BE2C (cell line): ENCODE results near the gene CYP2C18. TPM values are rescaled to one million over a fixed set of nuclear protein-coding genes. Genes with fewer than 3 reads are reported as not detected.
"Not testable (repeated sequence)": the region's sequence is repeated elsewhere in the genome, so short reads cannot be mapped to it uniquely, and the experiment has no call there.

ENCODE experiments used
- DNase-seq: peaks from one replicate; pipeline ENCODE4 v3.0.0-alpha.2; 2020
- H3K27me3 ChIP-seq: fragments of 250-450 bp; sonication (Bioruptor Pico); 2 replicates; pipeline ENCODE4 v1.5.1; 2020; ENCODE audit warnings: mild to moderate bottlenecking
- H3K36me3 ChIP-seq: fragments of 250-450 bp; sonication (Bioruptor Pico); 2 replicates; pipeline ENCODE4 v1.5.1; 2020; ENCODE audit warnings: mild to moderate bottlenecking
- H3K4me1 ChIP-seq: fragments of 250-450 bp; sonication (Bioruptor Pico); 2 replicates; pipeline ENCODE4 v1.5.1; 2020
- H3K4me3 ChIP-seq: 2 replicates; pipeline ENCODE4 v1.5.1; 2011; ENCODE audit warnings: low read depth, low read length
- H3K9me3 ChIP-seq: fragments of 250-450 bp; sonication (Bioruptor Pico); 2 replicates; pipeline ENCODE4 v1.5.1; 2020
- CTCF ChIP-seq: IDR thresholded peaks from 2 replicates; pipeline ENCODE4 v1.5.1; 2012; ENCODE audit warnings: mild to moderate bottlenecking, low read depth, low read length
- polyA plus RNA-seq: library from polyadenylated mRNA; unstranded; fragments of >200 nt; gene quantifications from one replicate; pipeline ENCODE4 v1.2.1, GENCODE V29; 2012; ENCODE audit warnings: low read depth, missing spikeins; ENCODE audit not compliant: insufficient read length, insufficient read depth

Gene CYP2C18
- polyA plus RNA-seq = not detected

- no peak for TF ChIP-seq CTCF
- DNase-seq = no peak
- no peaks in the 10 kb centered on the region for H3K36me3 ChIP-seq
- H3K4me1 ChIP-seq = no peaks in the 10 kb centered on the region
- H3K9me3 ChIP-seq = no peaks in the 10 kb centered on the region
- H3K27me3 ChIP-seq = no peaks in the 10 kb centered on the region
- no peak within 1 kb of the TSS for H3K4me3 ChIP-seq
Observed at GRCh38 chr10:94683214-94684054, at the start of gene CYP2C18. CYP2C18 (plus strand) TSS chr10:94683729; CDS start chr10:94683820, 91 bp downstream.

- not testable (repeated sequence) for H3K36me3 ChIP-seq, H3K4me1 ChIP-seq, H3K27me3 ChIP-seq, H3K9me3 ChIP-seq, H3K4me3 ChIP-seq, DNase-seq
Observed at GRCh38 chr10:94638097-94638496, 45.4 kb upstream of the CYP2C18 start.

- no peaks in the 10 kb centered on the region for H3K4me1 ChIP-seq
- no peaks in the 10 kb centered on the region for H3K36me3 ChIP-seq
- no peaks in the 10 kb centered on the region for H3K27me3 ChIP-seq
- H3K9me3 ChIP-seq = no peaks in the 10 kb centered on the region
- TF ChIP-seq CTCF = no peak
- H3K4me3 ChIP-seq = no peak overlapping the region
- DNase-seq = no peak
Observed at GRCh38 chr10:94639902-94640301, 43.6 kb upstream of the CYP2C18 start.

- no peak for DNase-seq
- no peak overlapping the region for H3K4me3 ChIP-seq
- H3K27me3 ChIP-seq = no peaks in the 10 kb centered on the region
- no peak for TF ChIP-seq CTCF
- no peaks in the 10 kb centered on the region for H3K9me3 ChIP-seq
- H3K36me3 ChIP-seq = no peaks in the 10 kb centered on the region
- no peaks in the 10 kb centered on the region for H3K4me1 ChIP-seq
Observed at GRCh38 chr10:94640562-94640961, 43.0 kb upstream of the CYP2C18 start.

GRCh38 chr10:94641480-94641879, 42.0 kb upstream of the CYP2C18 start:
- no peaks in the 10 kb centered on the region for H3K4me1 ChIP-seq
- no peak overlapping the region for H3K4me3 ChIP-seq
- no peak for DNase-seq
- H3K36me3 ChIP-seq = no peaks in the 10 kb centered on the region
- no peaks in the 10 kb centered on the region for H3K9me3 ChIP-seq
- no peaks in the 10 kb centered on the region for H3K27me3 ChIP-seq
- no peak for TF ChIP-seq CTCF

- no peak for TF ChIP-seq CTCF
- Histone ChIP-seq H3K9me3 (no peaks in the 10 kb centered on the region), H3K4me3 (no peak overlapping the region), H3K4me1 (no peaks in the 10 kb centered on the region), H3K27me3 (no peaks in the 10 kb centered on the region), H3K36me3 (no peaks in the 10 kb centered on the region)
- no peak for DNase-seq
Observed at GRCh38 chr10:94644352-94644751, 39.2 kb upstream of the CYP2C18 start.
